ENCODE data around the gene CASK. TPM values are rescaled to one million over a fixed set of nuclear protein-coding genes. Genes with fewer than 3 reads are reported as not detected.

Gene CASK
- total and polyA plus RNA-seq, 2 of the 13 experiments (the other 11 are each of a cell fraction or from before 2014, with no cell fraction given) = 14.5 to 16.0 TPM

DNA sequence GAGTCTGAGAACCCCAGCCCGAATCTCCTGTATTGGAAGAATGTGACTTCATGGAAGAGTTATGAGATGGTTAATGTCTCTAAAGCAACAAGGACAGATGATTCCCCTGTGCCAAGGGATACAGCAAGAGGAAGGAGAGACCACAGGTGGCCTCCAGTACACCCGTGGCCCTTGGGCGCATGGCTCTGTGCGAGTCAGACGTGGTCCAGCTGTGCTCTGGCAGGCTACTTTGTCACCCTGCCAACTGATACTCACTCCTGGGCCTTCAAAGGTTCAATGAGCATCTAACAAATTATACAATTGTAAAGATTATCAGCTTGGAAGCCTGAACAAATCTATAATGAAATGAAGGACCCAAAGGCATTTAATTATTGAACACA lies 404.5 kb downstream of the CASK start (continued):
- no peak for TF ChIP-seq ZNF484 (CRISPR knock-in tag; IDR thresholded peaks at IDR 0.05; ENCODE audit: borderline replicate concordance, low read depth)
- no peak for TF ChIP-seq ZNF546 (CRISPR knock-in tag; conservative IDR thresholded peaks at IDR 0.05)
- TF ChIP-seq, protein P1, sequence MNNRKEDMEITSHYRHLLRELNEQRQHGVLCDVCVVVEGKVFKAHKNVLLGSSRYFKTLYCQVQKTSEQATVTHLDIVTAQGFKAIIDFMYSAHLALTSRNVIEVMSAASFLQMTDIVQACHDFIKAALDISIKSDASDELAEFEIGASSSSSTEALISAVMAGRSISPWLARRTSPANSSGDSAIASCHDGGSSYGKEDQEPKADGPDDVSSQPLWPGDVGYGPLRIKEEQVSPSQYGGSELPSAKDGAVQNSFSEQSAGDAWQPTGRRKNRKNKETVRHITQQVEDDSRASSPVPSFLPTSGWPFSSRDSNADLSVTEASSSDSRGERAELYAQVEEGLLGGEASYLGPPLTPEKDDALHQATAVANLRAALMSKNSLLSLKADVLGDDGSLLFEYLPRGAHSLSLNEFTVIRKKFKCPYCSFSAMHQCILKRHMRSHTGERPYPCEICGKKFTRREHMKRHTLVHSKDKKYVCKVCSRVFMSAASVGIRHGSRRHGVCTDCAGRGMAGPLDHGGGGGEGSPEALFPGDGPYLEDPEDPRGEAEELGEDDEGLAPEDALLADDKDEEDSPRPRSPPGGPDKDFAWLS (CRISPR knock-in tag; IDR thresholded peaks at IDR 0.05; ENCODE audit: borderline replicate concordance) = no peak

- ATAC-seq = no peak
- H3K9me3 ChIP-seq (ENCODE audit: low read length) = no peaks in the 10 kb centered on the region
- no peak overlapping the region for H3K4me2 ChIP-seq (ENCODE audit: low read depth, low read length)
- POLR2A ChIA-PET = no interaction called here
- in situ Hi-C loops (cut with HindIII; ENCODE audit: extremely low pct_ligation_motif_present, low pct_unique_long_range_greater_than_20kb) (no loop called here), intact Hi-C loops (cut with micrococcal nuclease; ENCODE audit: unreplicated experiment) (no loop called here)
- H3K27me3 ChIP-seq (ENCODE audit: control insufficient read depth in 1 of 2, insufficient read depth in 2 of 2, low read length in 2 of 2) = no peaks in the 10 kb centered on the region
- CTCF ChIA-PET (ENCODE audit: low intra/inter-chr PET ratio, low total read pairs) = no interaction called here
- no peak overlapping the region for H3K9ac ChIP-seq (ENCODE audit: insufficient read depth, low read depth, low read length)
- no peaks in the 10 kb centered on the region for H3K4me1 ChIP-seq (ENCODE audit: insufficient read depth, low read length)
- H3K36me3 ChIP-seq (replicated peaks in 1 of 2; ENCODE audit: control insufficient read depth in 1 of 2, insufficient read depth in 2 of 2, low read length in 2 of 2) = no peaks in the 10 kb centered on the region
- no peak overlapping the region for H3K4me3 ChIP-seq (replicated peaks in 1 of 3; ENCODE audit: insufficient read depth in 1 of 3, low read depth in 2 of 3, low read length in 3 of 3)
- WGBS (ENCODE audit: low lambda C conversion rate) = 98% methylated on average over 4 of the region's 9 CpGs
- H4K20me1 ChIP-seq (ENCODE audit: insufficient read depth, low read length) = no peaks in the 10 kb centered on the region
- H2AFZ ChIP-seq (ENCODE audit: low read length) = no peak overlapping the region
- H3K27ac ChIP-seq (ENCODE audit: extremely low read length, insufficient read depth, low read length) = no peak overlapping the region
- H3K79me2 ChIP-seq (ENCODE audit: insufficient read depth, low read length) = no peaks in the 10 kb centered on the region
- FAIRE-seq = no peak
- DNase-seq (ENCODE audit: low spot score) = no peak
- no TSS peak for BruUV-seq (replicated peaks)
- TF ChIP-seq ZNF7 (CRISPR knock-in tag; IDR thresholded peaks at IDR 0.05) (no peak), YEATS4 (CRISPR knock-in tag; IDR thresholded peaks at IDR 0.05; ENCODE audit: borderline replicate concordance) (no peak), DBP (CRISPR knock-in tag; IDR thresholded peaks at IDR 0.05; ENCODE audit: not compliant biosample characterization) (no peak), FOXP1 (IDR thresholded peaks at IDR 0.05) (no peak), FOXP1 (CRISPR knock-in tag; IDR thresholded peaks at IDR 0.05) (no peak), POLR2AphosphoS2 (IDR thresholded peaks at IDR 0.05; ENCODE audit: low read depth, low read length) (no peak), ZNF678 (CRISPR knock-in tag; IDR thresholded peaks at IDR 0.05) (no peak), ZNF83 (CRISPR knock-in tag; IDR thresholded peaks at IDR 0.05; ENCODE audit: borderline replicate concordance) (no peak), ZNF607 (CRISPR knock-in tag; IDR thresholded peaks at IDR 0.05; ENCODE audit: borderline replicate concordance) (no peak), ZFP36 (IDR thresholded peaks at IDR 0.05; ENCODE audit: borderline replicate concordance, low read depth, low read length, partially characterized antibody) (no peak), SMYD3 (CRISPR knock-in tag; IDR thresholded peaks at IDR 0.05) (no peak), ISL2 (CRISPR knock-in tag; IDR thresholded peaks at IDR 0.05) (no peak), SRSF9 (IDR thresholded peaks at IDR 0.05; ENCODE audit: borderline replicate concordance, insufficient read depth, low read depth, low read length, poor library complexity, severe bottlenecking) (no peak), MLLT10 (CRISPR knock-in tag; IDR thresholded peaks at IDR 0.05) (no peak)
- TF ChIP-seq, protein P2, sequence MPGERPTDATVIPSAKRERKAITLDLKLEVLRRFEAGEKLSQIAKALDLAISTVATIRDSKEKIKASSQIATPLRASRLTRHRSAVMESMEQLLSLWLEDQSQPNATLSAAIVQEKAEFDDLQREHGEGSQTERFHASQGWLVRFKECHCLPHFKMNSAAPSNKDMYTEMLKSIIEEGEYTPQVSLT (CRISPR knock-in tag; IDR thresholded peaks at IDR 0.05; ENCODE audit: borderline replicate concordance, low read depth) = no peak
Measured at GRCh38 chrX:41518127-41518840, 405.1 kb downstream of the CASK start.

Data from HepG2 (cell line).